Measurements from ENCODE around the gene FNTB.
"Not testable (repeated sequence)": the region's sequence is repeated elsewhere in the genome, so short reads cannot be mapped to it uniquely, and the experiment has no call there.

FNTB gene

DNA sequence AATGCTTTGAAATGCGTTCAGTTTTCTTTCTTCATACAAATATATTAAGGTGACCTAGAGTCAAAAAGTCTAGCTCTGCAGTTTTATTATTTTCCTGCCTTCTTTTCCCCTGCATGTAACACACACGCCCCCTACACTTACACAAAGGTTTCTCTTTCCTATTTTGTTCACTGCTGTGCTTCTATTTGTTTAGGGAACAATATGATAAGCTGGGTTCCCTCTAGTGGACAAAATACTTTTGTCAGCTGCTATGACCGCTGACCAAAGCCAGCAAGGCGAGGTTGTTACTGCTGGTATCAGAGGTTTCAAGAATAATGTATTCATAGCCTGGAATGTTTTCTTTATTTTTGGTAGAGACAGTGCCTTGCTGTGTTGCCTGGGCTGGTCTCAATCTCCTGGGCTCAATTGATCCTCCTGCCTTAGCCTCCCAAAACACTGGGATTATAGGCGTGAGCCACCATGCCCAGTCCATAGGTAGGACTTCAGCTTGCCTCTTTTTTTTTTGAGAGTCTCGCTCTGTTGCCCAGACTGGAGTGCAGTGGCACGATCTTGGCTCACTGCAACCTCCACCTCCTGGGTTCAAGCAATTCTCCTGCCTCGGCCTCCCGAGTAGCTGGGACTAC, 33.4 kb downstream of the FNTB start:
- DNase-seq (ENCODE audit: low read depth), result no peak

DNA sequence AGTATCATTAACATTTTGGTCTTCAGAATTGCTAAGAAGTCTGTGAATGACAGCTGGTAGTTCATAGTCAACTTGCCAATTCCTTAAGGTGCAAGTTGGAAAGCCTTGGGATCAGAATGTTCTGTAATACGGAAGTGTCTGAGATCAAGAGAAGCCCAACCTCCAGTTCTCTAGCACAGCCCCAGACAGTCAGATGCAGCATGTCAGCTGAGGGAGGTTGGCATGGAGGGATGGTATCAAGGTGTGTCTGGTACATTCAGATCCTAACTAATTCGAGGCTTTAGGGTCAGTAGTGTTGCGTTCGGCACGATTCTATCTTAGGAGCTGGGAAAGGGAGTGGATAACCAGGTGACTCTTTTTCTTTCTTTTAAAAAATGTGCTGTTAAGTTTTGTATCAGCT, 38.3 kb downstream of the FNTB start:
- no peak for DNase-seq (ENCODE audit: low read depth)

DNA sequence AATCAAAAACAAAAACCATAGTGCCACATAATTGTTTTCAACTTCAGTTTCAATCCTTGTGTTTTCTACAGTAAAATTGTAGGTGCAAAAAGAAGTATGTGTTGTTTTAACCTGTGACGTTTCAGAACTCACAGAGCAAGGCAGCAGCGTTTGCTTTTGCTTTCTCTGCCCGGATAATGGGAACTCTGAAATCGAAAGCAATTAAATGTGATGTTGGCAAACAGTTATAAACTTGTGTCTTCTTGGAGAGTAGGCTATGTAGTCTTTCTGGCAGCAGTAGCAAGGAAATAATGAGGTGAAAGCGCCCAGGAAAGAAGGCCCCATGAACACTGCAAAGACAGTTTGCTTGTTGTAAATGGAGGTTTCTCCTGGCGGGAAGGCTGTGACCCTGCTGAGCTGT, 39.1 kb downstream of the FNTB start:
- no peak for DNase-seq (ENCODE audit: low read depth)

DNA sequence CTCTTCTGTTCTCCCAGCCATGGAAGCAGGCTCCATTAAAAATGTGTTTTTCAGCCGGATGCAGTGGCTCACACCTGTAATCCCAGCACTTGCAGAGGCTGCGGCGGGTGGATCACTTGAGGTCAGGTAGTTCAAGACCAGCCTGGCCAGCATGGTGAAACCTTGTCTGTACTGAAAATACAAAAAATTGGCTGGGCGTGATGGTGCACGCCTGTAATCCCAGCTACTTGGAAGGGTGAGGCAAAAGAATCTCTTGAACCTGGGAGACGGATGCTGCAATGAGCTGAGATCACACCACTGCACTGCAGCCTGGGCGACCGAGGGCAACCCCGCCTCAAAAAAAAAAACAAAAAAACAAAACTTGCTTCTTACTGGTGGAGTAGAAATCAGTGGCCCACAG, 39.8 kb downstream of the FNTB start:
- DNase-seq (ENCODE audit: low read depth), result no peak

DNA sequence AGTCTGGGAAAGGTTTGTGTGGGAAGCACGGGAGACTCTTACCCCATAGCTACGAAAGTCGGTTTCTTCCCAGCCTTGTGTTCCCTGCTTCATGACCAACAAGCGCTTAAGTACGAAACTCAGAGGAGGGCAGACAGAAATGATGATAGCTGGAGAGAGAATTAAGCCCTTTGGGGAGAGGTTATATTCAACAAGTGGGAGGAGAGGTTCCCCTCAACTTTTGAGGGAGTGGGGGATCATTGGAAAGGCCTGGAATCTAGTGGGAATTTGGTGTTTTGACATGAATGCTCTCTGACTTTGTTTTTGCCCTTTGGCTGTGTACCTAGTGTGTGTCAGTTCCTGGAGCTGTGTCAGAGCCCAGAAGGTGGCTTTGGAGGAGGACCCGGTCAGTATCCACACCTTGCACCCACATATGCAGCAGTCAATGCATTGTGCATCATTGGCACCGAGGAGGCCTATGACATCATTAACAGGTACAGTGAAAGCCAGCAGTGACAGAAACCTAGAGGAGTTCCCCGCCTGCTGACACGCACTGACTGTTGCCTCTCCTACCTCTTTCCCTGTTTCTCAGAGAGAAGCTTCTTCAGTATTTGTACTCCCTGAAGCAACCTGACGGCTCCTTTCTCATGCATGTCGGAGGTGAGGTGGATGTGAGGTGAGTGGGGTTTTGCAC, 40.6 kb downstream of the FNTB start:
- DNase-seq (ENCODE audit: low read depth), result no peak

DNA sequence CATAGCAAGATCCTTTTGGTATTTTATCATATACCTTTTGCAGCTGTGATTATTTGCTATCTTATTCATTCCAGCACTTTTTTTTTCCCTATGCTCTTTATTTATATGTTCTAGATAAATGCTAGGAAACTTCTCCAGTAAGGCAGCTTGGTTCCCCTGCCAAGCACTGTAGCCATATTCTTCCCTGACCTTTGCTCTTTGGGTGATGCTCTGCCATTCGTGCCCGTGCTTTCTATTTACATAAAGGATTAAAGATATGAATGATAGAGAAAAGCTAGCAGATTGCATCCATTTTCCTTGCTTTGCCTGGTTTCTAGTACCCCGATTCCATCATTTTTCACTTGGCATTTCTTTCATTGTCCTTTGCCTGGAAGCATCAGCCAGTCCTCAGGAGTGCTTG, 42.2 kb downstream of the FNTB start:
- DNase-seq (ENCODE audit: low read depth), result no peak

DNA sequence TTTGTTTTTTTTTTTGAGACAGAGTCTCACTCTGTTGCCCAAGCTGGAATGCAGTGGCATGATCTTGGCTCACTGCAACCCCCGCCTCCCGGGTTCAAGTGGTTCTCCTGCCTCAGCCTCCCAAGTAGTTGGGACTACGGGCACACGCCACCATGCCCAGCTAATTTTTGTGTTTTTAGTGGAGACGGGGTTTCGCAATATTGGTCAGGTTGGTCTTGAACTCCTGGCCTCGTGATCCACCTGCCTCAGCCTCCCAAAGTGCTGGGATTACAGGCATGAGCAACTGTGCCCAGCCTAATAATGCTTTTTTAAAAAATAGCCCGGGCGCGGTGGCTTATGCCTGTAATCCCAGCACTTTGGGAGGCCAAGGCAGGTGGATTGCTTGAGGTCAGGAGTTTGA, 44.6 kb downstream of the FNTB start:
- not testable (repeated sequence) for DNase-seq (ENCODE audit: low read depth)

DNA sequence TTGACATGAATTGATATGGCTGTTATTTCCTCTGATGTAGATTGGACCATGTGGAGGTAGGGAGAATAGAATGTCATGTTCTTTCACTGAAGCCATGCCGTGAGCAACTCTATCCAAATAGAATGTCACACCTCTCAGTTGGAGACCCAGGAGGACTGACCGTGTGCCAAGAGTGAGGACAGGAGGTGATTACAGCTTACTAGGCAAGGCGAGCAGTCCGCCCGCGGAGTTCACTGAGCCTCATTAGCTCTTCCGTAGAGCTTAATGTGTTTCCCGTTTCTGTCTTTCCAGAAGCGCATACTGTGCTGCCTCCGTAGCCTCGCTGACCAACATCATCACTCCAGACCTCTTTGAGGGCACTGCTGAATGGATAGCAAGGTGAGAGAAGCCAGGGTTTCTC, 45.6 kb downstream of the FNTB start:
- no peak for DNase-seq (ENCODE audit: low read depth)

DNA sequence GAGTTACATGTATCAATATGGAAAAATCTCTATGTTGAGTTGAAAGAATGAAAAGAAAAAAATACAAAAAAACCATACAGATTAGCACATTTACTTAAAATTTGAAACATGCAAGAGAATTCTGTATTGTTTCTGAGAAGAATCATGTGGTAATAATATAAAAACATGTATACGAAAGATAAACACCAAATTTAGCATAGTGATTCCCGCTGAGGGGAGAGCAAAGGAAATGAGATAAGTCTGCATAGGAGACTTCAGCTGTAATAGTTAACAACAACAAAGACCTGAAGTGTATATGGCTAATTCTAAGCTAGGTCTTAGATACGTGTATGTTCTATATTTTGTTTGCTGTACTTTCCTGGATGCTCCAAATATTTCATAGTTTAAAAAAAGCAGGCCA, 46.5 kb downstream of the FNTB start:
- no peak for DNase-seq (ENCODE audit: low read depth)

DNA sequence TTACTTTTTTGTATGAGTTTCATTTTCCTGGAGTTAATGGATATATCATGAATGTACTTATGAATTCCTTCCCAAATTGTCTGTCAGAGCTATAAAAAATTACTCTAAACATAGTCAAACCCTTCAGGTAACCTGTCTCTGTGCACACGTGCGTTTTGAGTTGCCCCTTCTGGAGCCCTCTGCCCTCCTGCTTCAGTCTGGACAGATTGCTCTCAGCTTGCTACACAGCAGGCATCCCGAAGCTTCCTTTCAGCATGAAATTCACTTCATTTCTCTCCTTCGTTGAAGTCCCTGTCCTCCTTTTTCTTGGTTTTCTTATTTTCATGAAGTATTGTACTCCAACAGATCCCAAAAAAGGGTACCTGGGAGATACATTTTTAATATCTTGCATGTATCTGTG, 47.3 kb downstream of the FNTB start:
- no peak for DNase-seq (ENCODE audit: low read depth)

DNA sequence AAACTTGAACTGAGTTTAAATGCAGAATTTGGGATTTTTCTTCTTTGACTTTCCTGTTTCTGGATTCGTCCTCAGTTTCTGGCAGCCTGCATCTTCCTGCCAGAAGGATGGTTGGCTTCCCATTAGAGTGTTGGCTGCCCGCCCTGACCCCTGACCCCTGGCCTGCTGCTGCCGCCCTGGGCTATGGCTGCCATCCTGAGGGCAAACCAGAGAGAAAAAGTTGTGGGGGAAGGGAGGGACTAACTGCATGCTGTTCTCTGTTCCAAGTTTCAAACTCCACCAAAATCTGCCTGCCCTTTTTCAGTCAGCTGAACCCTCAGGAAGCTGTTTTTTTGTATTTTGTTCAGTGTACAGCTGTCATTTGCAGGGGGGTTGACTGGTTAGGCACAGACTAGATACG, 48.4 kb downstream of the FNTB start:
- DNase-seq (ENCODE audit: low read depth), result no peak

DNA sequence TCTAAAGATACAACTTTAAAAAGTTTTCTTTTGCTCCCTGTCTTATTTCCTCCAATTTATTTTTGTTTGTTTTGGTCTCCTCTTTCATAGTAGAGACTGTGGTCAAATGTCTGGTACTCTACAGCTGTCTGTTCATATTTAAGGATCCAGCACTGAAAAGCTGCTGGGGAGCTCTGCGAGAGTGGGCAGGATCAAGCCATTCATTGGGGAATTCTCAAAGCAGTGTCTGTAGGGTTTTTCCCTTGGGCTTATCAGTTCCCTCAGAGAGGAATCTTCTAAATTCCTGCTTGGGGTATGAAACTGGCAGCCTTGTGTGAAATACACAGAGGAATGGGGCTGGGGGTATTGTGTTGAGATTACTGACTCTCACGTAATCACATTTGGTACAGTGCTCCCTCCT, 52.3 kb downstream of the FNTB start:
- no peak for DNase-seq (ENCODE audit: low read depth)

DNA sequence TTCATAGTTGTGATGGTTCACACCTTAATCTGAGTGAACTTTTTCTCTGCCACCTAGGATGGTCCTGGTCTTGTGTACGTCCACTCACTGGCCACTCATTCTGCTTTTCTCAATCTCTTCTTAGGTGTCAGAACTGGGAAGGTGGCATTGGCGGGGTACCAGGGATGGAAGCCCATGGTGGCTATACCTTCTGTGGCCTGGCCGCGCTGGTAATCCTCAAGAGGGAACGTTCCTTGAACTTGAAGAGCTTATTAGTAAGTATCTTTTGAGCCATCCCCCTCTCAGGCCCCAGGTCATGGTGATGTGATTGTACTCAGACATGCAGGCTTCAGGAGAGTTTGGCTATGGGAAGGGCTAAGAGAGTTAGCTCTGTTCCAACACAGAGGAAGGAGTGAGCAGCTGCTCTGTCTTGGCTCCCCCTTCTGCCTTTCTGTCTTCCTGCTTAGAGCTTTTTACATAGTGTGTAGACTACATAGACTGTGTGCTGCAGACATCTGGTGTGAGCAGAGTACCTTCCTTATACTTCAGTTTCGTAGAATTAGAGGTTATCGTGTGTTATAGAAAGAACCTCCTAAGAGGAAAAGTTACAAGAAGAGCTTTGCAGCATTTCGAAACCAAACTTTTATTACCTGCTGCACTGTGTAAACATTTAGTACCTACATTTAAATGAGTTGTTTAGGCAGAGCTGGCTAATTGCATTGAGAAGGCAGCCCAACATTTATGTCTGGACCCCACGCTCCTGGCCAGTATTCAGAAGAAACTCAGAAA, 54.2 kb downstream of the FNTB start:
- DNase-seq (ENCODE audit: low read depth), result no peak

DNA sequence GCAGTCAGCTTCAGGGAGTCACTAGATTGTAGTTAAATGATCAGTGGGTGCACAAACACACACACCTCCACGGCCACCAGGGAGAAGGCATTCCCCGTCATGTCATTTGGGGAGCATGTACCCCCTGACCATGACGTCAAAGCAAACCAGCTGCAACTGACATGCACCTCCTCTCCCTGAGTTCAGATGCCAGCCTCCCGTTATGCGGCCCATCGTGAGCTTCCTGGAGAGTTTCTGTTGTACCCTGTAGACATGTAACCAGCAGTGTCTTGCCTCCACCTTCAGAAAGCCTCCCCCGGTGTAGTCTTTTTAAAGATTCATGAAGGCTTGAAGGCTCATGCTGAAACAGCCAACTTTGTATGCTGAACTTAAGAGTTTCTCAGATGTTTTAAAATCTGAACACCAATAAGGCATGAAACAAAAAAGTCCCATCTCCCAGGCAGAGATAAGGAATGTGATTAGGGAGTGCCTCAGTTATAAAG, 54.8 kb downstream of the FNTB start:
- DNase-seq (ENCODE audit: low read depth), result no peak

DNA sequence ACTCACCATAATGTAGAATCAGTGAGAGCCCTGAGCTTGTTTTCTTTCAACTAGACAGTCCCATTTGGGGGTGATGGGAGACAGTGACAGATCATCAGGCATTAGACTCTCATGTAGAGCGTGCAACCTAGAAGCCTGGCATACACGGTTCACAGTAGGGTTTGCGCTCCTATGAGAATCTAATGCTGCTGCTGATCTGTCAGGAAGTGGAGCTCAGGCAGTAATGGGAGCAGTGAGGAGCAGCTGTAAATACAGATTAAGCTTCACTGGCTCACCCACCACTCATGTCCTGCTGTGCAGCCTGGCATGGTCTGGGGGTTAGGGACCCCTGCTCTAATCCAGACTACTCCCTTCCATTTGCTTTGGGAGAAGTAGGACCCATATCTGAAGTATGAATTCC, 55.6 kb downstream of the FNTB start:
- no peak for DNase-seq (ENCODE audit: low read depth)

DNA sequence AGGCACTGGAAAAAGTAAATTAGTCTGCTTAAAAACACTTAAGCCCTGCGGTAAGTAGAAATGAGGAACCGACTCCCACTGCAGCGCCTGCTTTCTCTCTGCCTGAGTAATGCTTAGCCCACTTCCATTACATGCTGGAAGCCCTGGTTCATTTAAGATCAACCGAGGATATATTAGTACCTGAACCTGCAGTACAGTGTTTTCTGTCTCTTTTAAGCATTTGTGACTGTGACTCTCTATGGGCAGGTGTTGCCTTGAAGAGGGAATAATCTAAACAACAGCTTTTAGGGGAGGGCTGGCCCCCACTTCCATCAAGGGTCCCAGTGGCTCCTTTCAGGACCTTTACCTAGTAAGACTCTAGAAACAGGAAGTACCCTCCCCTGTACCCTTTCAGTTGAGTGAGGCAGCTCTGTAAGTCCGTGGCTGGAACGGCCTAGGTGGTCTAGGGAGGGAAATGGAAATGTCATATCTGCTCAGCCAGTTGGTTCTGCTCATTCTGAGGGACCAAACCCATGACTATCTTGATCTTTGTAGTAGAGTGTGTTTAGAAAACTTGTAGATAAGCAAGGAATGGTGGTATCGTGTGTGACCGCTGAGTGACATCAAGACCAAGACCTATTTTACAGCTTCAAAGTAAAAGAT, 56.2 kb downstream of the FNTB start:
- DNase-seq (ENCODE audit: low read depth), result no peak

DNA sequence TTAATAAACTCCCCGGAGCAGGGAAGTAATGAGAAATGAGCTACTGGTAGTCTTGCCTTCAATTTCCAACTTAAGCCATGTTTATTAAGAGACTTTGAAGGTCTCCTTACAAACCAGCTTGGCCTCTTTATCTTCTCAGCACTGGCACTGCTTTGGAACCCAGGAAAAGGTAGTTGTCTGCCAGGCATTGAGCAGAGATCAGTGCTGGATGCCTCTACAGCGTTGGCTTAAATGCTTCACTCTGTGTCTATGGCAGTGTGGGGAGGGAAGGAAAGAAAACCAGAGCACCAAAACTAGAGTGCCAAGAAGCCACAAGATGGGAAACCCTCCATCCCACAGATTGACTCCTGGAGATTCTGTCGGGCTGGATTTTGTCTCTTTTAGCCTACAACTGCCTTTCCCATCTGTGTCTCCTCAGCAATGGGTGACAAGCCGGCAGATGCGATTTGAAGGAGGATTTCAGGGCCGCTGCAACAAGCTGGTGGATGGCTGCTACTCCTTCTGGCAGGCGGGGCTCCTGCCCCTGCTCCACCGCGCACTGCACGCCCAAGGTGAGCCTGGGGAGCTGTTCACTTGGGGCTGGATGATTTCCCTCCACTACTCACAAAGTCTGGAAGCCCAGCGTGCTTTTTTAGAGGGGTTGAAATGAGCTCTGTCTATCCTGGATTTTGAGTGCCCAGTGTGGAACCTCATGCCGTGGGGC, 57.3 kb downstream of the FNTB start:
- DNase-seq (ENCODE audit: low read depth), result no peak

DNA sequence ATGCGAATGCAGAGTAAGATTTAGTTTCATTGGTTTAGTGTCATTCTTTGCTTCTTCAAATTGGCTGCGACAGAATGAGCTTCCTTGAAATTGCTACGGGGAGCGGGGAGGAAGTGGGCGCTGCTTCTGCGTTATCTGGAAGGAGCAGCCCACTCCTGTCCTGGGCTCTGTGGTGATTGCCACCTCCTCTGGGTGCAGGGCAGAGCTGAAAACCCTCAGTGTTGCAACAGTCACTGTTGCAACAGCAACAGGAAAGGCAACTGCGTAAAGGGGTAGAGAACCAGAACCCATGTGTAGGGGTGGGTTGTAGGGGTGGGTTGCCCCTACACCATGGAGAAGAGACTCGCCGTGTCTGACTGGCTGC, 57.9 kb downstream of the FNTB start:
- no peak for DNase-seq (ENCODE audit: low read depth)

DNA sequence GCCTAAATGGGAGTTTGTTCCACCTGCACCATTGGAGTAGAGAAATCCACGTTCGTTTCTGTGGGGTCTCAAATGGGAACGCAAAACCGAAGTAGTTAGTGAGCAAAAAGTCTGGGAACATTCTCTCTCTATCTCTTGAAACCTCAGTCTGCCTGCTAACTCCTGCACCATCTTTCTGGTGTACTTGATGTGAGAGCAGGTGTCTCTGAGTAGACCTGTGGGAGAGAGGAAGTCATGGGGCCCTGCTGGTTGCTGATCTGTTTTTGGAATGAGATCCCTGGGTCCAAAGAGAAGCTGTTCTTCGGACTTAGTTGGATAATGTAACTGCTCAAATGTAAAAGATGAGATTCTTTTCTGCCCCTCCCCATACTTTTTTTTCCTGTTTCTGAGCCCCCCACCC, 58.3 kb downstream of the FNTB start:
- DNase-seq (ENCODE audit: low read depth), result no peak

DNA sequence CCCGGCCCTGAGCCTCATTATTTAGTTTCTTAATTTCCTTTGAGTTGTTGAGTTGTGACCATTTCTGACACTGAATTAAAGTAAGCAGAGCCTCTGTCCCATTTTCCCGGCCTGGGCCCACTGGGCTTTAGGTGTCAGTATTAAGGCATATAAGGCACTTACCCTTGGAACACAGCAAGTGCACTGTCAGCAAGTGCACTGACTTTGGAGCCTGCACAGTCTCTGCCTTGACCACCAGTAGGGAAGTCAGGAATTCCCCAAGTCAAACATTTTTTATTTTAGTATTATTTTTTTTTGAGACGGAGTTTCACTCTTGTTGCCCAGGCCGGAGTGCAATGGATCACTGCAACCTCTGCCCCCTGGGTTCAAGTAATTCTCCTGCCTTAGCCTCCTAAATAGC, 59.0 kb downstream of the FNTB start:
- no peak for DNase-seq (ENCODE audit: low read depth)

DNA sequence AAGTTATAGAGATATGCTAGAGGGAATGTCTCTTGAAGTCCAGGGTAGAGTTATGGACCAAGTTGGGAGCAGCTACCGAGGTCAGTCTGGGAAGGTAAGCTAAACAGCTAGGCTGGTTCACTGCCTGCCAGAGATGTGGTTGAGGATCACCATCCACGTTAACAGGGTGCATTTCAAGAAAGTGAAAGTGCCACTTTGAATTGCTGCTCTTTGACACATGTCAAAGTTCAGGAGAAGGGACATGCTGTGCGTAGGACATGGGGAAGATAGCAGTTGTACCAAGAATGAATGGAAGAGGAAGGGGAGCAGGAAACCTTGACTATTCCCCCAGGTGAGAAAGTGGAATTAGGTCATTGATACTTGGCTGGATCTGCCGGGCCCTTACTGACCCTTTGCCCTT, 66.1 kb downstream of the FNTB start:
- no peak for DNase-seq (ENCODE audit: low read depth)

DNA sequence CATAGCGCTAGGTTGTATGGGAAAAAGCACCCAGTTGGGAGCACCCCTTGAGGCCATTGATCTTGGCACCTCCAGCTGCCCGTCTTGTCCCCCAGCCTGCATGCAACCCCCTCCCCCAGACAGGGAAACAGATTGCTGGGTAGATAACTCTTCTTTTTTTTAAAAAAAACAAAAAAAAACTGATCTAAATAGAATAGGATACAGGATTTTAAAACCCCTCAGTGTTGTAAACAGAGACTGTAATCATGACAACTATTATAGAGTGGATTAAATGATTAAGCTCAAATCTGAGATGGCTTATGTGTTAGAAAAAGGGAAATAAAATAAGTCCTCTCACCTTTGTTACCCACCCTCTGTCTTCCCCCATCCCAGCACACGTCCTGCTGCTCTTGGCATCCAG, 66.8 kb downstream of the FNTB start:
- no peak for DNase-seq (ENCODE audit: low read depth)
